ENCODE measurements around the gene IDH3G. TPM values are rescaled to one million over a fixed set of nuclear protein-coding genes. Genes with fewer than 3 reads are reported as not detected.
A peak's percentile ranks its signal among the peaks of the same experiment; 100 is the strongest.
"Not testable (repeated sequence)": the region's sequence is repeated elsewhere in the genome, so short reads cannot be mapped to it uniquely, and the experiment has no call there.

The IDH3G gene
- polyA plus RNA-seq, 1 donor from 2014 or later = 104 TPM

DNA sequence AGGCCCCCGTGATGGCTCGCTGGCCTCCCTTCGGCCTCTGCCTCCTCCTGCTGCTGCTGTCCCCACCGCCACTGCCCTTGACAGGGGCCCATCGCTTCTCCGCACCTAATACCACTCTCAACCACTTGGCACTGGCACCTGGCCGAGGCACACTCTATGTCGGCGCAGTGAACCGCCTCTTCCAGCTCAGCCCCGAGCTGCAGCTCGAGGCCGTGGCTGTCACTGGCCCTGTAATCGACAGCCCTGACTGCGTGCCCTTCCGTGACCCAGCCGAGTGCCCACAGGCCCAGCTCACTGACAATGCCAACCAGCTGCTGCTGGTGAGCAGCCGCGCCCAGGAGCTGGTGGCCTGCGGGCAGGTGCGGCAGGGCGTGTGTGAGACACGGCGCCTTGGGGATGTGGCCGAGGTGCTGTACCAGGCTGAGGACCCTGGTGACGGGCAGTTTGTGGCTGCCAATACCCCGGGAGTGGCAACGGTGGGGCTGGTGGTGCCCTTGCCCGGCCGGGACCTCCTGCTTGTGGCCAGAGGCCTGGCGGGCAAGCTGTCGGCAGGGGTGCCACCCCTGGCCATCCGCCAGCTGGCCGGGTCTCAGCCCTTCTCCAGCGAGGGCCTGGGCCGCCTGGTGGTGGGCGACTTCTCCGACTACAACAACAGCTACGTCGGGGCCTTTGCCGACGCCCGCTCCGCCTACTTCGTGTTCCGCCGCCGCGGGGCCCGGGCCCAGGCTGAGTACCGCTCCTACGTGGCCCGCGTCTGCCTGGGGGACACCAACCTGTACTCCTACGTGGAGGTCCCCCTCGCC is 27.1 kb downstream of the IDH3G start:
- Mint-ChIP-seq H3K36me3 (no peaks in the 10 kb centered on the region), H3K9me3 (no peaks in the 10 kb centered on the region), H3K27ac (no peak overlapping the region), H3K4me3 (no peak overlapping the region), H3K4me1 (peaks cover 0 to 4% (median 2%) of the 10 kb centered on the region in 3 donors), H3K27me3 (peaks cover 3% of the 10 kb centered on the region)

DNA sequence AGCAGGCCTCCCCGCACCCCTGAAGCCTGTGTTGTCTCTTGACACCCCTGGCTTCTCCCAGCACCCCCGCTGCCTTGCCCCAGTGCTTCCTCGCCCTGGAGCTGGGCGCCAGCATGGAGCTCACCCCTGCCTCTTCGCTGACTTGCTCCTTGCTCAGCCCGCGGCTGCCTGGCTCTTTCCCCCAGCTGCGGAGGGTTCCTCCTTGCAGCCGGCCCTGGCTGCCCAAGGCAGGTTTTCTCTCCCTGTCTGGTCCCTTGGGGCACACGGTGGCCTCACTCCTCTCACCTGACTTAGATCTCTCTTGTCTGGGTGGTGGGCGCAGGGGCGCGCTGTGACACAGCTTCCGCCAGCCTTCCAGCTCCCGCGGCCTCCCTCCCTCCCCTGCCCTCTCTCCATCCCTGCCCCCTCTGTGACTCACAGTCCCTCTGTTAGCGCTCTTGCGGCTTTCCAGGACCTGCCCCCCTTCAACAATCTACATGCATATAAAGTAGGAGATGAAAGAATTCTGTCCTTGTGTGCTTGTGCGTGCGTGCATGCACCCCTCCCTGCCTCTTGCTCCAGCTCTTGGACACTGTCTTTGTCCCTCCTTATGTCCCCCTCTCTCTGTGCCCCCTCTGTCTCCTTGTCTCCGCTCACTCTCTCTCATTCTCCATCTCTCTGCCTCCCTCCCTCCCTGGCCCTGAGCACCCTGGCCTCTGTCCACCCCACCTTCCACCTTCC is 27.9 kb downstream of the IDH3G start:
- no peaks in the 10 kb centered on the region for H3K36me3 Mint-ChIP-seq
- H3K9me3 Mint-ChIP-seq = no peaks in the 10 kb centered on the region
- no peak overlapping the region for H3K27ac Mint-ChIP-seq
- H3K4me3 Mint-ChIP-seq = no peak overlapping the region
- peaks cover 0 to 4% (median 2%) of the 10 kb centered on the region in 3 donors for H3K4me1 Mint-ChIP-seq
- peaks cover 3% of the 10 kb centered on the region for H3K27me3 Mint-ChIP-seq

DNA sequence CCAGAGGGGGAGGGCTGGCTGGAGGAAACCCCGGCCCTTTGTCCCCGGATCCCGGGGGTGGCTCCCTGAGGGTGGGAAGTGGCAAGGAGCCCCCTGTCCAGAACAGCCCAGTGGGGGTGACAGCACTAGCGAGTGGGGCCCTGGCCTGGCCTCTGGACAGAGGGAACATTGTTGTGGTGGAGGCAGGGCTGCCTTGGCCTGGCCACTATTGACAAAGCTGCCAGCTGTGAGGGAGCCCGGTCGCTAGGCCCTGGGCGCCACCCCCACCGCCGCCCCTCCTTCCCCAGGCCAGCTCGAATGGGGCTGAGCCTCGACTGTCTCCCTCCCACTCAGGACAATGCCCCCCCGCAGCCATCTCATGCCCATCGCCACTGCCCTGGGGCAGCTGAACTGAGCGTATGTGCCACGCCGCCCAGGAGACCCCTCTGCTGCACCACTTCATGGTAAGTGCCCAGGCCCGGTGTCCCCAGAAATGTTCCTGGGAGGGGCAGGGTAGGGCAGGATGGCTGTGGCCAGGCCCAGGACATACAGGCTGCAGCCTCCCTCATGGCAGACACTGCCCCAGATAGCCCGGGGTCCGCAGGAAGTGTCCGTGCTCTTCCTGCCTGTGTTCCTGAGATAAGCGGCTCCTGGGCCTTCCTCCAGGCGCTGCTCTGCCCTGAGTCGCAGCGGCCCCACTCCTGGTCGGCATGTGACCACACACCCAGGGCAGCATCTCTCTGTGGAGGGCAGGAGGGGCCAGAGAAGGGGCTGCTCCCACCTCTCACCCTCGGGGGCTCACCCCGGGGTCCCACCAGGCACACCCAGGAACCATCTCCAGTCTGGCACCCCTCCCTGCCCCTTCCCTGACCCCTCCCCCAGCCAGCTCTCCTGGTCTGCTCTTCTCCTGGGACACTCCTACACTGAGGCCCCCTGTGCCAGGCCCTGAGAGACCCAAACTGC is 28.8 kb downstream of the IDH3G start:
- Mint-ChIP-seq H3K36me3 (no peaks in the 10 kb centered on the region), H3K27ac (no peak overlapping the region), H3K4me3 (no peak overlapping the region), H3K4me1 (peaks cover 0 to 4% (median 2%) of the 10 kb centered on the region in 3 donors), H3K9me3 (no peaks in the 10 kb centered on the region), H3K27me3 (peaks cover 3% of the 10 kb centered on the region)

DNA sequence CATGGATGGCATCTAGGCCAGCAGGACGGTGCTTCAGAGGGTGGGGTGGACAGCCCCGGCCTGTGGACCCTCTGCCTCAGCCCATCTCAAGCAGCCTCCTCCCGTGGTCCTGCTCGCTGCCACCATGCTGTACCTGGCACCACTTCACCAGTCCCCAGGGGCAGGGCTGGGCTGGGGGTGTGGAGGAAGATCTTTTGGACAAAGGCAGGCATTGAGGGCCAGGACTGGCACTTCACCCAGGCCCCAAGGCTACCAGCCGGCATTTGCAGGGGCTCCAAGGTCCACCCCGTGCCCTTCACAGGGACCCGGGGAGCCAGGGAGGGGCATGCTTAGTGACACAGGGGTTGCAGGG is 29.4 kb downstream of the IDH3G start:
- H3K27ac Mint-ChIP-seq = no peak overlapping the region
- peaks cover 0 to 4% (median 2%) of the 10 kb centered on the region in 3 donors for H3K4me1 Mint-ChIP-seq
- H3K36me3 Mint-ChIP-seq = no peaks in the 10 kb centered on the region
- no peaks in the 10 kb centered on the region for H3K9me3 Mint-ChIP-seq
- H3K27me3 Mint-ChIP-seq = peaks cover 2% of the 10 kb centered on the region
- no peak overlapping the region for H3K4me3 Mint-ChIP-seq

DNA sequence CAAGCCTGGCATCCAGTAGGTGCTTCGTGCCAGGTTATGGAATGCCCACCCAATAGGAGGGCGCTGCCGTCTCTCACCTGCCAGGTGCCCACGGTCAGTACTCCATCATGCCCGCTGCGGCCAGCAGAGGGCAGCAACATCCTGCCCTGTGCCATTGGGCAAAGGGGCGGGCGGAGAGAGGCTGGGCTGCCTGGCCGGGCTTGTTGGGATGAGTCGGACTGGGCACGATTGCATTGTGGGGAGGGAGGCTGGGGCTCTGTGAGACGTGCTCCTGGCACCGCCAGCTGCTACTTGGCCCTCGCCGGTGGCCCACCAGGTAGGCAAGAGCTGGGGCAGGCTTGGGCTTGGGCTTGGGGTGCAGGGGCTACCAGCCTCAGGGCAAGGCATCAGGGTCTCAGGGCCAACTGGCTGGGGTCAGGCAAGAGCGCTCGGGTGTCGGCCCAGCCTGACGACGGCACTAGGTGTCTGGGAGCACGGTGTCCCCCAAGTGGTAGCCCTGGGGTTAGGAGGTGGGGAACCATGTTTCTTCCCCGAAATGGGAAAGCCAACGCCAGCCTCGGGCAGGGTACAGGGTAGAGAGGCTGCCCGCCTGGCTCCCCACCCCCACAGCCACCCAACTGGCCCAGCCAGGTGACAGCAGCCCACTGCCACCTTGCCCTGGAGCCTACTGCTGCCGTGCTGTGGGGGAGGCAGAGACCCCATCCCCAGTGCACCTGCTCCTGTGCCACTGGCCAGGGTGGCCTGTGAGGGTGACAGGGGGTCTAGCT is 30.0 kb downstream of the IDH3G start, which contains the start of gene PLXNB3:
TSS of gene PLXNB3 (plus strand) at position 261 of the 767 bp plus-strand sequence. CDS start 1,287 bp downstream, outside the sequence.
- peaks cover 0 to 4% (median 2%) of the 10 kb centered on the region in 3 donors for H3K4me1 Mint-ChIP-seq
- no peak within 1 kb of the TSS for H3K27ac Mint-ChIP-seq
- peak within 1 kb of the TSS in 1 of 4 donors; percentile 41 for H3K4me3 Mint-ChIP-seq
- no peaks in the 10 kb centered on the region for H3K9me3 Mint-ChIP-seq
- no peaks in the 10 kb centered on the region for H3K36me3 Mint-ChIP-seq
- H3K27me3 Mint-ChIP-seq = peaks cover 2% of the 10 kb centered on the region

DNA sequence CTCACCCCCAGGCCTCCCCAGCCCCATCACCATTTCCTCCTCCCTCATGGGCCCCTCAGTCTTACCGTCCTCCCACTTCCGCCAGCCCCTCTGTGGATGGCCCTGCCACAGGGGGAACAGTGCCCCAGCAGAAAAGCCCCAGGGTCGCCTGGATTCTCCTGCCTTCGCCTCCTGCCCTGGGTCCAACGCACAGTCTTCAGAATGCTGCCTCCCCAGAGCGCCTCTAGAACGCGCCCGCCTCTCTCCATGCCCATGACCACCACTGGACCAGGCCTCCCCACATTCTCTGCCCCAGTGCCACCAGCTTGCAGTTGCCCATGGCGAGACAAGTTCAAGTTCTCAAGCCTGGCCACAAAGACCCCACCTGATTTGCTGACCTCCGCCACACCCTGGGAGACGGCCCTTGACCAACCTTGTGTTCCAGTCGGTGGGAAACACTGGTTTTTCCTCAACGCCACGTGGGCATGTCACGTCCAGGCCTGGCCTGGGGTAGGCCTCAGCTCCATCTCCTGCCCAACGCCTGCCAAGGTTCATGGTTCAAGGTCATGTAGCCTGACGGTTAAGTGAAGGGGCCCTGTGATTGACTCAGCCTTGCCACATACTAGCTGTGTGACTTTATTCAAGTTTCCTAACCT is 30.8 kb downstream of the IDH3G start:
- Mint-ChIP-seq H3K36me3 (no peaks in the 10 kb centered on the region), H3K27ac (no peak overlapping the region), H3K4me3 (peak overlapping the region in 1 of 4 donors; percentile 41), H3K9me3 (no peaks in the 10 kb centered on the region), H3K27me3 (peaks cover 2% of the 10 kb centered on the region), H3K4me1 (peaks cover 5 to 7% (median 5%) of the 10 kb centered on the region in 3 donors)

DNA sequence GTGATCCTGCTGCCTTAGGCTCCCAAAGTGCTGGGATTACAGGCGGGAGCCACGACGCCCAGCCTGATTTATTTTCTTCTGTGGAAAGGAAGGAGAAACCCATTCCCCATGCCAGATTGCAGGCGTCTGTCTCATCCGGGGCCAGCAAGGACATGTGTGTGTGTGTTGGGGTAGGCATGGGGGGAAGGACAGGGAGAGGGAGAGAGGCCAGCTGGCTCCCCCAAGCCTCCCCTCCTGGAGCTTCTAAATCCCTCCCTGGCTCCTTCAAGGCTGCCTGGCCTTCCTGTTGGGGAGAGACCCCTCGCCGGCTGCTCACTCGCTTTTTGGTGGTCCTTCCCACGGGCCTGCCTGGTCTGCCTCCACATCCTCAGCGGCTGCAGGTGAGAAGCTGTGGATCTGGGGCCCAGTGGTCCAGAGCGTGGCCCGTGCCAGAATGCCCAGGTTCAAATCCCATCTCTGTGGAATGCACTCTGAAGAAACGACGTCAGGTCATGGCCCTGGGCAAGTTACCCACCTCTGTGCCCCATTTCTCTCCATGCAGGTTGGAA is 31.5 kb downstream of the IDH3G start:
- Mint-ChIP-seq H3K27me3 (peaks cover 2% of the 10 kb centered on the region), H3K4me3 (no peak overlapping the region), H3K36me3 (no peaks in the 10 kb centered on the region), H3K27ac (no peak overlapping the region), H3K9me3 (no peaks in the 10 kb centered on the region), H3K4me1 (peaks cover 5 to 7% (median 6%) of the 10 kb centered on the region in 3 donors)

DNA sequence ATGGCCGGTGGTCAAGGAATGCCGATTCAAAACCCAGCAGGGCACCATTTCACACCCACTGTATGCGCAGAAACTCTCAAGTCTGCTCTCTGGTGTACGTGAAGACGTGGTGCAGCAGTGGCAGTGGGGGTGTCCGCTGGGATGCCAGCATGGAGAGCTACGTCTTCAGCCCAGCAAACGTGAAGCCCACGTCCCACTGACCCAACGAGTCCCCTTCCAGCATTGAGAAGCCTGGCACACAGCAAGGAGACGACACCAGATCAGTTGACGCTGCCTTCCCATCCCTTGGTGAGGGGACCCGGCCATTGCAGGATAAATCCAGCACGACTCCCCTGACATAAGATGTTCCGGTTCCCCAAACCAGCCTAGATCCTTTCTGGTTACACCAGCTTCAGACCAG is 32.3 kb downstream of the IDH3G start:
- no peak overlapping the region for H3K27ac Mint-ChIP-seq
- H3K27me3 Mint-ChIP-seq = peaks cover 2% of the 10 kb centered on the region

DNA sequence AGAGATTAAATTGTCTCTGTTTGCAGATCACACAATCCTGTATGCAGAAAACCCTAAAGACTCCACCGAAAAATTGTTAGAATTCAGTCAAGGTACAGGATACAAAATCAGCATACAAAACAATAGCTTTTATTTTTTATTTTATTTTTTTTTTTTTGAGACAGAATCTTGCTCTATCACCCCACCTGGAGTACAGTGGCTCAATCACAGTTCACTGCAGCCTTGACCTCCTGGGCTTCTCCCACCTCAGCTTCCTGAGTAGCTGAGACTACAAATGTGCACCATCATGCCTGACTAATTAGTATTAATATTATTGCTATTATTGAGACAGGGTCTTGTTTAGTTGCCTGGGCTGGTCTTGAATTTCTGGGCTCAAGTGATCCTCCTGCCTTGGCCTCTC is 39.0 kb downstream of the IDH3G start:
- no peaks in the 10 kb centered on the region for H3K36me3 Mint-ChIP-seq
- peaks cover 6 to 9% (median 6%) of the 10 kb centered on the region in 3 donors for H3K4me1 Mint-ChIP-seq
- H3K27ac Mint-ChIP-seq = no peak overlapping the region
- H3K9me3 Mint-ChIP-seq = no peaks in the 10 kb centered on the region
- peaks cover 5% of the 10 kb centered on the region for H3K27me3 Mint-ChIP-seq
- no peak overlapping the region for H3K4me3 Mint-ChIP-seq

More for the DNA sequence above, 32.3 kb downstream of the IDH3G start:
- H3K36me3 Mint-ChIP-seq = no peaks in the 10 kb centered on the region
- peaks cover 5 to 8% (median 6%) of the 10 kb centered on the region in 3 donors for H3K4me1 Mint-ChIP-seq
- H3K4me3 Mint-ChIP-seq = no peak overlapping the region
- no peaks in the 10 kb centered on the region for H3K9me3 Mint-ChIP-seq

DNA sequence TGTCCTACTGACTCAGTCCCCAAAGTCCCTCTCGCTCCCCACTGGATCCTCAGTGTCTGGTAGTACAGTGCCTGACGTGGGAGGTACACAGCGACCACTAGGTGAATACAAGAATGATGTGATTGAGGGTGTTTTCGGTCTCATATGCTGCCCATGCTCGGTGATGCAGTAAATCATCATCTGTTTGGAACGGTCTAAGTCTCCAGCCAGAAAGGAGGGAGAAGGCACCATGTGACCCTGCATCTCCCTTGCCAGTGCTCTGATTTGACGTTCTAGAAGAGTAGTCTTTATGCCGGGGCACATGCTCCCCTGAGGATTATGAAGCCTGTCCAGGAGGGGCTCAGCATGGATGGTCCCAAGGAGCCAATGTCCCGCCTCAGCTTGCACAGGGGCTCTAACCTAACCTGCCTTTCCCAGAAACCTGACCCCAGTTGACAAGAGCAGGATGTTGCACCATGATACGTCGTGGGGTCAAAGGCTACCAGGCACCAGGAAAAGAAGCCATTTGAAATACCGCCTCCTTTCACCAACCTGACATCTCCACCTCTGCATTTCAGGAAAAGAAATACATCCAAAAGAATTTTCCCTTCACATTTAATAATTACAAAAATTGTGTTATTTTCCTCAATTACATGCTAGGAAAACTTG is 43.9 kb downstream of the IDH3G start:
- Mint-ChIP-seq H3K27ac (peak overlapping the region in 1 of 3 donors; percentile 13), H3K27me3 (peaks cover 6% of the 10 kb centered on the region), H3K4me1 (peaks cover 2 to 12% (median 11%) of the 10 kb centered on the region in 3 donors), H3K36me3 (no peaks in the 10 kb centered on the region), H3K9me3 (peaks cover 0 to 2% (median 0%) of the 10 kb centered on the region in 3 donors), H3K4me3 (no peak overlapping the region)

DNA sequence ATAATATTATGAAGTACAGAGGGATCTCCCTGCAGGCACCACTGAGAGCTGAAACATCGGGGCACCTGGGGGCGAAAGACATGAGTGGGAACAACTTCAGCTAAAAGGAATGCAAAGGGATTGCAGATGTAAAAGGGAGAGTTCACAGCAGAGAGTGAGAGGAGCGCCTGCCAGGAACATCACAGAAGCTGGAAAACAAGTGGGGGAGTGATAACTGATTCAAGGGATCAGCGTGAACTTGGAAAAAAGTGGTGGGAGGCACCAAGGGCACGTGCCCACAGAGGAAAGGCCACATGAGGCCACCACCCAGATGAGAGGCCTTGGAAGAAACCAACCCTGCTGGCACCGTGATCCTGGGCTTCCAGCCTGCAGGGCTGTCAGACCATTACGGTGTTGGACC is 45.2 kb downstream of the IDH3G start:
- H3K4me3 Mint-ChIP-seq, H3K36me3 Mint-ChIP-seq, H3K27ac Mint-ChIP-seq, H3K9me3 Mint-ChIP-seq, H3K27me3 Mint-ChIP-seq: not testable (repeated sequence)
- H3K4me1 Mint-ChIP-seq = peaks cover 3 to 17% (median 16%) of the 10 kb centered on the region in 3 donors

DNA sequence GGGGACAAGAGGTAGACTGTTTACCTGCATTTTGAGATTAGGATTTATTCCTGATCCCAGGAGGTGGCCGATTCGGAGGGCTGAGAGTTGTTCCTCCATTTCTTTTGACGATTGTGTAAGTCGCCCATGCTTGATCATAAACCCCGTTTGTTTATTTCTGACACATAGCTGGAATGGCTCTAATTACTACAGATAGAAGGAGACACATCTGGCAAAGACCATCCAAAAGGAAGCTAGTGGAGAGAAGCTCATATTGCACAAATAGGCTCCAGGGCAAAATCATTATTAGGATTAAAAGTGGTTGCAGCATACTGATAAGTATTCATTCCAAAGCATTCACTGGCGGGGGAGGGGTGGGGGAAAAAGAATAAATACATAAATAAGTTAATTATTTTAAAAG is 47.2 kb downstream of the IDH3G start:
- H3K9me3 Mint-ChIP-seq, H3K4me3 Mint-ChIP-seq, H3K36me3 Mint-ChIP-seq, H3K27me3 Mint-ChIP-seq, H3K27ac Mint-ChIP-seq: not testable (repeated sequence)
- peaks cover 3 to 21% (median 17%) of the 10 kb centered on the region in 3 donors for H3K4me1 Mint-ChIP-seq

DNA sequence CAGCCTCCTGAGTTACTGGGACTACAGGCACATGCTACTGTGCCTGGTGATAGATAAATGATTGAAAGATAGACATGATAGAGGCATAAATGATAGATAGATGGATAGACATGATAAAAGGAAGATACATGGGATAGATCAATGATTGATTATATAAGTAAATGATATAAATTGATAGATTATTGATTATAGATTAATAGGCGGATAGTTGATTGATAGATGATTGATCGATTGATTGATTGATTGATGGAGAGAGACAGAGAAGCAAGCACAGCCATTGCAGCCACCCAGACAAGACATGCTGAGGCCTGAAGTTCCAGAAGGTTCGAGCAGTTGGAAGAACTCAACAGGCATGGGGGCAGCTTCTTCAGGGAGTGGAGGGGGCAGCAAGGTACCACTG is 47.8 kb downstream of the IDH3G start:
- H3K27me3 Mint-ChIP-seq = peaks cover 8% of the 10 kb centered on the region
- H3K9me3 Mint-ChIP-seq = peaks cover 0 to 2% (median 0%) of the 10 kb centered on the region in 3 donors
- no peaks in the 10 kb centered on the region for H3K36me3 Mint-ChIP-seq
- no peak overlapping the region for H3K4me3 Mint-ChIP-seq
- H3K4me1 Mint-ChIP-seq = peaks cover 3 to 22% (median 17%) of the 10 kb centered on the region in 3 donors
- H3K27ac Mint-ChIP-seq = peak overlapping the region in 1 of 3 donors; percentile 15

Measured in IgD-negative memory B cell (primary cell).